Endothelial cell of umbilical vein (primary cell): ENCODE measurements around the gene NPM1. TPM values are rescaled to one million over a fixed set of nuclear protein-coding genes. Genes with fewer than 3 reads are reported as not detected.

Experiments used
- BruUV-seq: library from RNA; stranded (reverse); fragments of 400-500 nt; replicated peaks from 2 replicates; lab custom pipeline; 2021; lab: Mats Ljungman, UMichigan
- CTCF ChIA-PET: fragments of 300-600, 350-600 bp; sonication (Branson Sonifier 250); formaldehyde crosslinking; loops from one replicate; lab custom pipeline; 2021; ENCODE audit warnings: antibody characterized with exemption, inconsistent platforms; lab: Charles Lee
- POLR2A ChIA-PET: fragments of 300-600, 350-600 bp; sonication (Branson Sonifier 250); formaldehyde crosslinking; loops from one replicate; lab custom pipeline; 2021; ENCODE audit warnings: antibody characterized with exemption, inconsistent platforms; lab: Charles Lee
- DNase-seq: peaks from one replicate; pipeline ENCODE4 v3.0.0-alpha.2; 2011; ENCODE audit warnings: low read depth, low spot score
- FAIRE-seq: peaks from 2 replicates; lab custom pipeline; 2011; peaks lifted over from hg19 to GRCh38; lab: Jason Lieb, UNC
- H2AFZ ChIP-seq: 2 replicates; pipeline ENCODE4 v1.6.0; 2012; ENCODE audit warnings: low read depth, low read length, control low read depth, inconsistent platforms
- H3K27ac ChIP-seq: 2 replicates; pipeline ENCODE4 v1.5.1; 2011; ENCODE audit warnings: low read depth, mild to moderate bottlenecking, control low read depth, low read length, moderate library complexity; ENCODE audit not compliant: insufficient read depth
- H3K27me3 ChIP-seq, 2 experiments: 2 replicates each; pipeline versions ENCODE4 v1.6.0 to v1.6.1; 2011; ENCODE audit warnings: low read length in 2 of 2, mixed read lengths in 1 of 2; ENCODE audit not compliant: control insufficient read depth in 2 of 2, insufficient read depth in 2 of 2
- H3K36me3 ChIP-seq, 2 experiments: 2 replicates in 1 of 2; 3 replicates in 1 of 2; pipeline ENCODE4 v1.5.1; 2011; ENCODE audit warnings: low read length in 2 of 2, mild to moderate bottlenecking in 1 of 2, moderate library complexity in 1 of 2; ENCODE audit not compliant: control insufficient read depth in 2 of 2, insufficient read depth in 2 of 2; ENCODE audit errors: extremely low read depth in 1 of 2
- H3K4me1 ChIP-seq: 3 replicates; pipeline ENCODE4 v1.5.1; 2011; ENCODE audit warnings: mild to moderate bottlenecking, low read length; ENCODE audit not compliant: control insufficient read depth, insufficient read depth; ENCODE audit errors: extremely low read depth
- H3K4me2 ChIP-seq: 2 replicates; pipeline ENCODE4 v1.6.1; 2011; ENCODE audit warnings: low read length, control low read depth, mixed read lengths; ENCODE audit not compliant: insufficient read depth
- H3K4me3 ChIP-seq, 3 experiments: fragments of 200-600 bp in 1 of 3; sonication (generic), shearing (Covaris generic) in 1 of 3; replicated peaks in 1 of 3; 2 replicates each; pipeline ENCODE4 v1.5.1; 2011 to 2016; ENCODE audit warnings: control low read depth in 3 of 3, low read length in 3 of 3, mild to moderate bottlenecking in 2 of 3, inconsistent platforms in 1 of 3, low read depth in 1 of 3, moderate library complexity in 1 of 3; ENCODE audit not compliant: insufficient read depth in 1 of 3
- H3K79me2 ChIP-seq: 2 replicates; pipeline ENCODE4 v1.6.0; 2012; ENCODE audit warnings: low read length, inconsistent platforms; ENCODE audit not compliant: control insufficient read depth, insufficient read depth
- H3K9ac ChIP-seq: replicated peaks from 2 replicates; pipeline ENCODE3; 2011; ENCODE audit warnings: low read length, control low read depth; ENCODE audit not compliant: insufficient read depth; ENCODE audit errors: extremely low read depth
- H3K9me1 ChIP-seq: replicated peaks from 3 replicates; pipeline ENCODE4 v1.6.0; 2011; ENCODE audit warnings: mild to moderate bottlenecking, low read length; ENCODE audit not compliant: control insufficient read depth, insufficient read depth; ENCODE audit errors: extremely low read depth
- H3K9me3 ChIP-seq: replicated peaks from 2 replicates; pipeline ENCODE4 v1.5.1; 2012; ENCODE audit warnings: low read length, inconsistent platforms; ENCODE audit not compliant: control insufficient read depth, insufficient read depth
- H4K20me1 ChIP-seq: replicated peaks from 2 replicates; pipeline ENCODE3; 2011; ENCODE audit warnings: mild to moderate bottlenecking, low read length; ENCODE audit not compliant: control insufficient read depth, insufficient read depth; ENCODE audit errors: extremely low read depth
- EZH2 ChIP-seq: IDR thresholded peaks from 2 replicates; pipeline ENCODE4 v1.6.1; 2012; ENCODE audit warnings: borderline replicate concordance, low read depth, mild to moderate bottlenecking, moderate library complexity, low read length, inconsistent platforms; ENCODE audit not compliant: severe bottlenecking
- FOS ChIP-seq: IDR thresholded peaks from 2 replicates; pipeline ENCODE4 v1.6.1; 2011; ENCODE audit warnings: mild to moderate bottlenecking, low read length, moderate library complexity, borderline replicate concordance; ENCODE audit not compliant: insufficient read depth
- GATA2 ChIP-seq: IDR thresholded peaks from 2 replicates; pipeline ENCODE4 v1.7.0; 2011; ENCODE audit warnings: low read depth, mild to moderate bottlenecking, moderate library complexity, mixed read lengths, low read length; ENCODE audit not compliant: insufficient read length, insufficient read depth
- JUN ChIP-seq: IDR thresholded peaks from 2 replicates; pipeline ENCODE4 v1.6.1; 2011; ENCODE audit warnings: borderline replicate concordance, low read depth; ENCODE audit not compliant: insufficient read length, insufficient read depth
- MYC ChIP-seq: IDR thresholded peaks from one replicate; pipeline ENCODE4 v1.6.1; 2011; ENCODE audit warnings: mild to moderate bottlenecking, low read depth, low read length
- POLR2A ChIP-seq: IDR thresholded peaks from 2 replicates; pipeline ENCODE4 v1.6.1; 2012; ENCODE audit warnings: low read depth, mild to moderate bottlenecking, control low read depth, low read length
- POLR2AphosphoS5 ChIP-seq: IDR thresholded peaks from 2 replicates; pipeline ENCODE4 v1.6.1; 2012; ENCODE audit warnings: low read depth, mild to moderate bottlenecking, control low read depth, low read length, moderate library complexity; ENCODE audit not compliant: insufficient read depth
- dilution Hi-C: fragments of 300-500 bp; cut with MboI; formaldehyde crosslinking; loops from one replicate; pipeline ENCODE4 v1.15.0; 2019; ENCODE audit warnings: low sequenced_read_pairs; ENCODE audit not compliant: extremely low pct_ligation_motif_present
- intact Hi-C: fragments of 100-400 bp; cut with micrococcal nuclease; formaldehyde crosslinking; loops from one replicate; pipeline ENCODE4 v1.10.0; 2022
- polyA plus RNA-seq, 4 experiments: library from polyadenylated mRNA; depleted of rRNA in 3 of 4; stranded (reverse) in 3 of 4; unstranded in 1 of 4; fragments of >200 nt; gene quantifications; 2 replicates each; pipeline versions ENCODE4 v1.2.1 to v1.2.3, GENCODE V29; 2011 to 2012; ENCODE audit warnings: missing spikeins in 1 of 4
- total RNA-seq: library from RNA; stranded (reverse); gene quantifications from 2 replicates; pipeline ENCODE4 v1.2.3, GENCODE V29; 2021
- TF ChIP-seq, protein P1 (sequence below), 2 donors: IDR thresholded peaks; 1 replicate in 1 of 2; 2 replicates in 1 of 2; pipeline ENCODE4 v1.5.1; 2011; ENCODE audit warnings: low read length in 2 of 2, mild to moderate bottlenecking in 2 of 2, moderate library complexity in 2 of 2, control low read depth in 1 of 2, inconsistent platforms in 1 of 2, low read depth in 1 of 2; ENCODE audit not compliant: insufficient read depth in 1 of 2; ENCODE audit errors: extremely low read depth in 1 of 2
- TF ChIP-seq, protein P2 (sequence below): IDR thresholded peaks from 2 replicates; pipeline ENCODE4 v1.6.1; 2011; ENCODE audit not compliant: insufficient read depth, insufficient read length

NPM1 gene
- total and polyA plus RNA-seq, 2 donors (not counting 3 experiments of a cell fraction or from before 2014, with no cell fraction given): 618 to 1,695 TPM

DNA sequence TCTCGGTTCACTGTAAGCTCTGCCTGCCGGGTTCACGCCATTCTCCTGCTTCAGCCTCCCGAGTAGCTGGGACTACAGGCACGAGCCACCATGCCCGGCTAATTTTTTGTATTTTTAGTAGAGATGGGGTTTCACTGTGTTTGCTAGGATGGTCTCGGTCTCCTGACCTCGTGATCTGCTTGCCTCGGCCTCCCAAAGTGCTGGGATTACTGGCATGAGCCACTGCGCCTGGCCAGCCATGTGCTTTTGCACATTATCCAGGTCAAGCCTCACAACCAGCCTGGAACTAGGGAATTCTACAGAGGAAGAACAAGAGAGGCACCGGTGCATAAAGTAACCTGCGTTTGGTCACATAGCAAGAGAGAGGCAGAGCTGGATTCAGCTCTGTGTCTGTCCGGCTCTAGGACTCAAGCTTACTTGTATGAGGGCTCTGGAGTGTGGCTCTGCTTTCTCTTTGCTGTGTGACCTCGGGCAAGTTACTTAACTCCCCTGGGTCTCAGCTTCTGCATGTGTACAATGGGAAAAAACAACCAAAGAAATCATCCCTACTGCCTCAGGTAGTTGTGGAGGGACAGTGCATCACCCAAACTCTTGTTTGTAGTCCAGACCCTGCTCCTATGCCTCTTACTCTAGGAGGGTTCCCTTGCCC, 38.1 kb downstream of the NPM1 start:
- TF ChIP-seq FOS (no peak), MYC (no peak), JUN (no peak), EZH2 (no peak), POLR2A (no peak), POLR2AphosphoS5 (no peak), GATA2 (no peak)
- TF ChIP-seq, protein P1, sequence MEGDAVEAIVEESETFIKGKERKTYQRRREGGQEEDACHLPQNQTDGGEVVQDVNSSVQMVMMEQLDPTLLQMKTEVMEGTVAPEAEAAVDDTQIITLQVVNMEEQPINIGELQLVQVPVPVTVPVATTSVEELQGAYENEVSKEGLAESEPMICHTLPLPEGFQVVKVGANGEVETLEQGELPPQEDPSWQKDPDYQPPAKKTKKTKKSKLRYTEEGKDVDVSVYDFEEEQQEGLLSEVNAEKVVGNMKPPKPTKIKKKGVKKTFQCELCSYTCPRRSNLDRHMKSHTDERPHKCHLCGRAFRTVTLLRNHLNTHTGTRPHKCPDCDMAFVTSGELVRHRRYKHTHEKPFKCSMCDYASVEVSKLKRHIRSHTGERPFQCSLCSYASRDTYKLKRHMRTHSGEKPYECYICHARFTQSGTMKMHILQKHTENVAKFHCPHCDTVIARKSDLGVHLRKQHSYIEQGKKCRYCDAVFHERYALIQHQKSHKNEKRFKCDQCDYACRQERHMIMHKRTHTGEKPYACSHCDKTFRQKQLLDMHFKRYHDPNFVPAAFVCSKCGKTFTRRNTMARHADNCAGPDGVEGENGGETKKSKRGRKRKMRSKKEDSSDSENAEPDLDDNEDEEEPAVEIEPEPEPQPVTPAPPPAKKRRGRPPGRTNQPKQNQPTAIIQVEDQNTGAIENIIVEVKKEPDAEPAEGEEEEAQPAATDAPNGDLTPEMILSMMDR (IDR thresholded peaks at IDR 0.05; ENCODE audit: extremely low read depth in 1 of 2, insufficient read depth in 1 of 2, low read depth in 1 of 2, low read length in 2 of 2): no peak
- TF ChIP-seq, protein P2, sequence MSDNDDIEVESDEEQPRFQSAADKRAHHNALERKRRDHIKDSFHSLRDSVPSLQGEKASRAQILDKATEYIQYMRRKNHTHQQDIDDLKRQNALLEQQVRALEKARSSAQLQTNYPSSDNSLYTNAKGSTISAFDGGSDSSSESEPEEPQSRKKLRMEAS: no peak
- Histone ChIP-seq H3K79me2 (no peaks in the 10 kb centered on the region), H3K27me3 (peaks cover 3 to 8% of the 10 kb centered on the region in 2 experiments), H2AFZ (no peak overlapping the region), H3K4me2 (no peak overlapping the region), H3K27ac (no peak overlapping the region), H3K36me3 (no peaks in the 10 kb centered on the region), H3K4me3 (no peak overlapping the region), H4K20me1 (no peaks in the 10 kb centered on the region), H3K9ac (no peak overlapping the region), H3K9me3 (no peaks in the 10 kb centered on the region), H3K4me1 (peaks cover under 1% of the 10 kb centered on the region), H3K9me1 (no peaks in the 10 kb centered on the region)
- intact Hi-C loops: no loop called here
- POLR2A ChIA-PET: no interaction called here
- BruUV-seq: no TSS peak
- DNase-seq (no peak), FAIRE-seq (no peak)
- CTCF ChIA-PET: interaction anchor here (0.7 kb wide), 1 partner anchor 15 kb away, joined by 4 read pairs; no protein-coding TSS in a partner anchor
- dilution Hi-C loops: no loop called here
